K562 (cell line): ENCODE results near the gene NDST1. TPM values are rescaled to one million over a fixed set of nuclear protein-coding genes. Genes with fewer than 3 reads are reported as not detected.

Source experiments
- ATAC-seq: fragments of 200-7000 bp; cut with Tn5 transposase; 3 replicates; pipeline ENCODE4 v1.9.1; 2020; ENCODE audit warnings: moderate library complexity
- BruUV-seq: library from RNA; stranded (reverse); fragments of 400-500 nt; replicated peaks from 2 replicates; lab custom pipeline; 2021; lab: Mats Ljungman, UMichigan
- CTCF ChIA-PET: fragments of 300-600 bp; formaldehyde crosslinking; extraction: SDS; loops from one replicate; lab custom pipeline; 2021; ENCODE audit warnings: low intra/inter-chr PET ratio; lab: Yijun Ruan, JAX
- POLR2A ChIA-PET: fragments of 300-600, 350-650 bp; sonication (Branson Sonifier 250); formaldehyde crosslinking; extraction: SDS; loops from one replicate; lab custom pipeline; 2021; ENCODE audit warnings: antibody characterized with exemption, inconsistent platforms; lab: Yijun Ruan, JAX
- DNase-seq, 4 experiments: peaks; one replicate each; pipeline versions ENCODE4 v3.0.0 to v3.0.0-alpha.2; 2011 to 2018; ENCODE audit warnings: low spot score in 3 of 4, mixed read lengths in 3 of 4; ENCODE audit errors: extremely low read depth in 1 of 4
- FAIRE-seq: peaks from 2 replicates; lab custom pipeline; 2011; peaks lifted over from hg19 to GRCh38; lab: Jason Lieb, UNC
- H2AFZ ChIP-seq: 2 replicates; pipeline ENCODE4 v1.6.0; 2011; ENCODE audit warnings: low read depth, low read length, control low read depth, inconsistent platforms
- H3K27ac ChIP-seq: fragments of 200-600 bp; 3 replicates; pipeline ENCODE4 v1.8.0; 2011; ENCODE audit warnings: low read depth, mild to moderate bottlenecking, control low read depth, inconsistent platforms, low read length, moderate library complexity, mixed read lengths; ENCODE audit errors: extremely low read depth
- H3K27me3 ChIP-seq, 2 experiments: fragments of 300-600 bp in 1 of 2; 2 replicates in 1 of 2; 3 replicates in 1 of 2; pipeline versions ENCODE4 v1.6.0 to v1.8.0; 2011; ENCODE audit warnings: inconsistent platforms in 2 of 2, low read length in 2 of 2, mild to moderate bottlenecking in 1 of 2, mixed read lengths in 1 of 2, moderate library complexity in 1 of 2; ENCODE audit not compliant: control insufficient read depth in 2 of 2, insufficient read depth in 2 of 2
- H3K36me3 ChIP-seq: fragments of 300-600 bp; 3 replicates; pipeline ENCODE4 v1.8.0; 2011; ENCODE audit warnings: mild to moderate bottlenecking, low read length, inconsistent platforms; ENCODE audit not compliant: control insufficient read depth, insufficient read depth
- H3K4me1 ChIP-seq, 2 experiments: fragments of 200-600 bp in 1 of 2; replicated peaks in 1 of 2; 2 replicates in 1 of 2; 3 replicates in 1 of 2; pipeline versions ENCODE4 v1.5.1 to v1.8.0; 2011; ENCODE audit warnings: inconsistent platforms in 2 of 2, low read length in 2 of 2, mild to moderate bottlenecking in 1 of 2, mixed read lengths in 1 of 2, moderate library complexity in 1 of 2; ENCODE audit not compliant: control insufficient read depth in 2 of 2, insufficient read depth in 2 of 2
- H3K4me2 ChIP-seq: 2 replicates; pipeline ENCODE4 v1.6.1; 2011; ENCODE audit warnings: low read length, control low read depth, inconsistent platforms, mixed read lengths; ENCODE audit not compliant: insufficient read depth
- H3K4me3 ChIP-seq: fragments of 200-600 bp; sonication (generic), shearing (Covaris generic); 2 replicates; pipeline ENCODE4 v1.5.1; 2016; ENCODE audit warnings: control low read depth, inconsistent platforms
- H3K79me2 ChIP-seq: fragments of 200-600 bp; 3 replicates; pipeline ENCODE4 v1.8.0; 2011; ENCODE audit warnings: low read length, inconsistent platforms; ENCODE audit not compliant: control insufficient read depth, insufficient read depth
- H3K9ac ChIP-seq, 2 experiments: 2 replicates each; pipeline versions ENCODE4 v1.6.0 to v1.6.1; 2011; ENCODE audit warnings: low read depth in 2 of 2, low read length in 2 of 2, control low read depth in 1 of 2, inconsistent platforms in 1 of 2, mild to moderate bottlenecking in 1 of 2, mixed read lengths in 1 of 2; ENCODE audit not compliant: insufficient read depth in 1 of 2
- H3K9me1 ChIP-seq: one replicate; pipeline ENCODE4 v1.6.0; 2011; ENCODE audit warnings: inconsistent platforms, mild to moderate bottlenecking, low read length, moderate library complexity; ENCODE audit not compliant: control insufficient read depth, insufficient read depth
- H3K9me3 ChIP-seq: replicated peaks from 2 replicates; pipeline ENCODE4 v1.5.1; 2011; ENCODE audit warnings: low read depth, low read length, inconsistent platforms; ENCODE audit not compliant: control insufficient read depth, insufficient read depth
- H4K20me1 ChIP-seq: replicated peaks from 2 replicates; pipeline ENCODE4 v1.6.1; 2011; ENCODE audit warnings: low read length, inconsistent platforms, mixed read lengths; ENCODE audit not compliant: control insufficient read depth, insufficient read depth
- BCL6 ChIP-seq: fragments of 250-450 bp; sonication (Bioruptor Pico); IDR thresholded peaks from 2 replicates; pipeline ENCODE4 v1.4.0; 2020
- SIRT6 ChIP-seq: IDR thresholded peaks from one replicate; pipeline ENCODE4 v1.6.1; 2012; ENCODE audit warnings: low read depth, mild to moderate bottlenecking, control low read depth, inconsistent platforms, low read length, moderate library complexity
- STAT5B ChIP-seq: fragments of 250-450 bp; sonication (Bioruptor Pico); IDR thresholded peaks from 2 replicates; pipeline ENCODE4 v1.8.0; 2021; ENCODE audit warnings: mild to moderate bottlenecking, inconsistent platforms
- U2AF2 ChIP-seq: fragments of 200-400 bp; formaldehyde crosslinking; optimal IDR thresholded peaks from 2 replicates; pipeline ENCODE3; 2017; ENCODE audit warnings: low read depth, mild to moderate bottlenecking, low read length
- ZNF311 ChIP-seq: fragments of 250-450 bp; sonication (Bioruptor Pico); IDR thresholded peaks from 2 replicates; pipeline ENCODE4 v1.4.0; 2020; ENCODE audit warnings: mild to moderate bottlenecking, moderate library complexity
- ZSCAN32 ChIP-seq: fragments of 450-650 bp; formaldehyde crosslinking; IDR thresholded peaks from 2 replicates; pipeline ENCODE4 v1.4.0; 2020; ENCODE audit warnings: mild to moderate bottlenecking, moderate library complexity
- in situ Hi-C: fragments of 300-500 bp; cut with MboI; formaldehyde crosslinking; loops from 4 replicates; pipeline ENCODE4 v1.15.0; 2018; ENCODE audit warnings: inconsistent platforms, mixed read lengths
- intact Hi-C: fragments of 100-400 bp; cut with micrococcal nuclease; formaldehyde crosslinking; loops from 2 replicates; pipeline ENCODE4 v1.14.2; 2022
- polyA plus RNA-seq, 8 experiments: library from polyadenylated mRNA; depleted of rRNA in 4 of 8; stranded (reverse) in 5 of 8; unstranded in 3 of 8; fragments of >200 nt; fragmentation: Nextera tagmentation in 2 of 8; fragmentation: Illumina TruSeq in 1 of 8; extraction: Ambion mirVana in 2 of 8; extraction: Trizol in 1 of 8; gene quantifications; 2 replicates each; pipeline versions ENCODE4 v1.2.1 to v1.2.3, GENCODE V29; 2011 to 2014; ENCODE audit warnings: inconsistent platforms in 1 of 8, missing spikeins in 1 of 8
- total RNA-seq, 7 experiments: library from RNA; depleted of rRNA in 6 of 7; stranded (reverse); fragments of >200 nt in 6 of 7; fragmentation: Illumina TruSeq in 2 of 7; extraction: Trizol in 2 of 7; gene quantifications; 2 replicates each; pipeline versions ENCODE4 v1.2.1 to v1.2.3, GENCODE V29; 2011 to 2021; ENCODE audit warnings: low replicate concordance in 1 of 7
- TF ChIP-seq, protein P1 (sequence below): fragments of 250-450 bp; sonication (Bioruptor Pico); IDR thresholded peaks from 2 replicates; pipeline ENCODE4 v1.5.0; 2020; ENCODE audit warnings: mild to moderate bottlenecking, borderline replicate concordance

The NDST1 gene
- total and polyA plus RNA-seq, 9 of the 15 experiments (the other 6 are each of a cell fraction or from before 2014, with no cell fraction given), result 0.38 to 47.9 (median 9.9) TPM

GRCh38 chr5:150570333-150570732 is 62.4 kb downstream of the NDST1 start (continued):
- TF ChIP-seq SIRT6, result no peak

DNA sequence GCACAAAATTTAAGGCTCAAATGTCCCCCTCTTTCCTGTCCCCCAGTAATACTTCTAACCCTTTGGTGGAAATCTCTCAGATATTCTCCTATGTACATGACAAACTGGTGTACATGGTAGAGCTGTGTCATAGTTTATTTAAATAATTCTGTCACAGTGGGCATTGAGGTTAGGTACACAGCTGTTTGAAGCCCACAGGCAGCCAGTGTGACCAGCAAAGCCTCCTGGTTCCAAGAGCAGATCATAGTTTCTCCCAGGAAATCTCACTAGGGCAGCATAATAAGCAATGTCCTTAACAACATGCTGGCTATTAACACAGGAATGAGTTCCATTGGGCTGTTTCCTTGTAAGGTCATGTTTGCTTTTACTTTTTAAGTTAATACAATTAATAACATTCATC is 63.9 kb downstream of the NDST1 start:
- BruUV-seq, result no TSS peak
- CTCF ChIA-PET, result no interaction called here

More for the DNA sequence above, 63.9 kb downstream of the NDST1 start:
- Histone ChIP-seq H3K9ac (no peak overlapping the region), H3K36me3 (no peaks in the 10 kb centered on the region), H4K20me1 (no peaks in the 10 kb centered on the region), H3K4me1 (peaks cover 0 to 16% of the 10 kb centered on the region in 2 experiments; a peak in 1 of 5 replicates), H3K9me3 (no peaks in the 10 kb centered on the region), H3K4me2 (no peak overlapping the region), H2AFZ (no peak overlapping the region), H3K27ac (no peak overlapping the region), H3K4me3 (no peak overlapping the region), H3K9me1 (no peaks in the 10 kb centered on the region), H3K27me3 (peaks cover 0 to 31% of the 10 kb centered on the region in 2 experiments; a peak in 2 of 5 replicates), H3K79me2 (no peaks in the 10 kb centered on the region)
- ATAC-seq (no peak), FAIRE-seq (no peak), DNase-seq (no peak)
- intact Hi-C loops, result no loop called here
- POLR2A ChIA-PET, result no interaction called here
- TF ChIP-seq BCL6 (CRISPR knock-in tag) (no peak), ZNF311 (no peak), STAT5B (CRISPR knock-in tag) (no peak), ZSCAN32 (CRISPR knock-in tag) (no peak), U2AF2 (no peak)
- TF ChIP-seq, protein P1, sequence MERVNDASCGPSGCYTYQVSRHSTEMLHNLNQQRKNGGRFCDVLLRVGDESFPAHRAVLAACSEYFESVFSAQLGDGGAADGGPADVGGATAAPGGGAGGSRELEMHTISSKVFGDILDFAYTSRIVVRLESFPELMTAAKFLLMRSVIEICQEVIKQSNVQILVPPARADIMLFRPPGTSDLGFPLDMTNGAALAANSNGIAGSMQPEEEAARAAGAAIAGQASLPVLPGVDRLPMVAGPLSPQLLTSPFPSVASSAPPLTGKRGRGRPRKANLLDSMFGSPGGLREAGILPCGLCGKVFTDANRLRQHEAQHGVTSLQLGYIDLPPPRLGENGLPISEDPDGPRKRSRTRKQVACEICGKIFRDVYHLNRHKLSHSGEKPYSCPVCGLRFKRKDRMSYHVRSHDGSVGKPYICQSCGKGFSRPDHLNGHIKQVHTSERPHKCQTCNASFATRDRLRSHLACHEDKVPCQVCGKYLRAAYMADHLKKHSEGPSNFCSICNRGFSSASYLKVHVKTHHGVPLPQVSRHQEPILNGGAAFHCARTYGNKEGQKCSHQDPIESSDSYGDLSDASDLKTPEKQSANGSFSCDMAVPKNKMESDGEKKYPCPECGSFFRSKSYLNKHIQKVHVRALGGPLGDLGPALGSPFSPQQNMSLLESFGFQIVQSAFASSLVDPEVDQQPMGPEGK, result no peak
- in situ Hi-C loops, result no loop called here
